Chondrocyte (in vitro differentiated cells): ENCODE data around the gene PTGIR. TPM values are rescaled to one million over a fixed set of nuclear protein-coding genes. Genes with fewer than 3 reads are reported as not detected.
A peak's percentile ranks its signal among the peaks of the same experiment; 100 is the strongest.

ENCODE experiments used
- DNase-seq: peaks from one replicate; pipeline ENCODE4 v3.0.0; 2021; ENCODE audit warnings: mixed read lengths, low spot score
- H3K27ac Mint-ChIP-seq: one replicate; pipeline ENCODE4 v1.8.0; 2021; ENCODE audit warnings: mild to moderate bottlenecking, moderate library complexity, mixed read lengths; ENCODE audit not compliant: unreplicated experiment
- H3K27me3 Mint-ChIP-seq: 2 replicates; pipeline ENCODE4 v1.8.0; 2021; ENCODE audit warnings: low read depth, mixed read lengths
- H3K36me3 Mint-ChIP-seq: 2 replicates; pipeline ENCODE4 v1.8.0; 2021; ENCODE audit warnings: low read depth, mixed read lengths
- H3K4me1 Mint-ChIP-seq: 2 replicates; pipeline ENCODE4 v1.8.0; 2021; ENCODE audit warnings: low read depth, mild to moderate bottlenecking, mixed read lengths
- H3K4me3 Mint-ChIP-seq: one replicate; pipeline ENCODE4 v1.8.0; 2021; ENCODE audit warnings: mild to moderate bottlenecking, moderate library complexity, mixed read lengths; ENCODE audit not compliant: unreplicated experiment
- H3K9me3 Mint-ChIP-seq: 2 replicates; pipeline ENCODE4 v1.8.0; 2021; ENCODE audit warnings: low read depth, mixed read lengths
- CTCF ChIP-seq: fragments of 200-600 bp; sonication (generic); IDR thresholded peaks from 2 replicates; pipeline ENCODE4 v1.5.0; 2021; ENCODE audit warnings: antibody characterized with exemption, mild to moderate bottlenecking, moderate library complexity
- total RNA-seq: library from RNA; stranded (reverse); gene quantifications from 3 replicates; pipeline ENCODE4 v1.2.1, GENCODE V29; 2021

The PTGIR gene
- total RNA-seq, 1 donor from 2014 or later, result 2.4 TPM

GRCh38 chr19:46661020-46661731, 36.3 kb upstream of the PTGIR start, which contains the start of gene DACT3:
Gene DACT3 (minus strand): TSS chr19:46661182. CDS start chr19:46661064, 118 bp downstream.
- DNase-seq, result peak; percentile 100
- Mint-ChIP-seq H3K9me3 (no peaks in the 10 kb centered on the region), H3K27me3 (no peaks in the 10 kb centered on the region), H3K27ac (peak within 1 kb of the TSS; percentile 97), H3K4me3 (peak within 1 kb of the TSS; percentile 77), H3K36me3 (no peaks in the 10 kb centered on the region), H3K4me1 (peaks cover 27% of the 10 kb centered on the region)
- TF ChIP-seq CTCF, result no peak

- Mint-ChIP-seq H3K36me3 (no peaks in the 10 kb centered on the region), H3K27me3 (no peaks in the 10 kb centered on the region), H3K4me3 (peak overlapping the region; percentile 77), H3K9me3 (no peaks in the 10 kb centered on the region), H3K4me1 (peaks cover 27% of the 10 kb centered on the region), H3K27ac (peak overlapping the region; percentile 49)
- no peak for TF ChIP-seq CTCF
- DNase-seq, result no peak
Observed at GRCh38 chr19:46660551-46661019, 35.7 kb upstream of the PTGIR start.

- H3K9me3 Mint-ChIP-seq, result no peaks in the 10 kb centered on the region
- peak overlapping the region; percentile 38 for H3K27ac Mint-ChIP-seq
- no peaks in the 10 kb centered on the region for H3K36me3 Mint-ChIP-seq
- no peaks in the 10 kb centered on the region for H3K27me3 Mint-ChIP-seq
- TF ChIP-seq CTCF, result no peak
- DNase-seq, result no peak
- H3K4me3 Mint-ChIP-seq, result peak overlapping the region; percentile 77
- H3K4me1 Mint-ChIP-seq, result peaks cover 28% of the 10 kb centered on the region
Observed at GRCh38 chr19:46660008-46660517, 35.2 kb upstream of the PTGIR start.

GRCh38 chr19:46659151-46660007, 34.5 kb upstream of the PTGIR start:
- TF ChIP-seq CTCF, result no peak
- no peaks in the 10 kb centered on the region for H3K9me3 Mint-ChIP-seq
- H3K36me3 Mint-ChIP-seq, result no peaks in the 10 kb centered on the region
- DNase-seq, result no peak
- peak overlapping the region; percentile 38 for H3K27ac Mint-ChIP-seq
- H3K4me1 Mint-ChIP-seq, result peaks cover 31% of the 10 kb centered on the region
- H3K27me3 Mint-ChIP-seq, result no peaks in the 10 kb centered on the region
- H3K4me3 Mint-ChIP-seq, result peak overlapping the region; percentile 77

GRCh38 chr19:46656541-46656940, 31.7 kb upstream of the PTGIR start:
- TF ChIP-seq CTCF, result no peak
- Mint-ChIP-seq H3K36me3 (peaks cover 2% of the 10 kb centered on the region), H3K4me3 (no peak overlapping the region), H3K27ac (no peak overlapping the region), H3K4me1 (peaks cover 23% of the 10 kb centered on the region), H3K9me3 (no peaks in the 10 kb centered on the region), H3K27me3 (no peaks in the 10 kb centered on the region)
- DNase-seq, result no peak
